Neural cell (in vitro differentiated cells): ENCODE data around the gene VARS1. TPM values are rescaled to one million over a fixed set of nuclear protein-coding genes. Genes with fewer than 3 reads are reported as not detected.
A peak's percentile ranks its signal among the peaks of the same experiment; 100 is the strongest.

Source experiments
- H2AFZ ChIP-seq: fragments of 200-600, 300-800 bp; sonication (generic), shearing (Covaris generic); 2 replicates; pipeline ENCODE4 v1.6.0; 2014; ENCODE audit warnings: low read depth, mild to moderate bottlenecking, antibody characterized with exemption, low read length, moderate library complexity
- H3F3A ChIP-seq: fragments of 200-600 bp; shearing (Covaris generic); 2 replicates; pipeline ENCODE4 v1.6.1; 2016; ENCODE audit warnings: mild to moderate bottlenecking, moderate library complexity, mixed read lengths, antibody characterized with exemption, low read length; ENCODE audit not compliant: insufficient read depth, poor library complexity, severe bottlenecking
- H3K27ac ChIP-seq: fragments of 200-600, 300-800 bp; sonication (generic), shearing (Covaris generic); 2 replicates; pipeline ENCODE4 v1.5.1; 2014; ENCODE audit warnings: mild to moderate bottlenecking, low read length, moderate library complexity
- H3K27me3 ChIP-seq: fragments of 300-800, 200-600 bp; sonication (generic), shearing (Covaris generic); 2 replicates; pipeline ENCODE4 v1.6.0; 2014; ENCODE audit warnings: mild to moderate bottlenecking, low read depth, low read length, moderate library complexity; ENCODE audit not compliant: insufficient read depth
- H3K36me3 ChIP-seq: fragments of 300-800, 200-600 bp; sonication (generic), shearing (Covaris generic); 2 replicates; pipeline ENCODE4 v1.5.1; 2014; ENCODE audit warnings: mild to moderate bottlenecking, antibody characterized with exemption, low read length, moderate library complexity; ENCODE audit not compliant: insufficient read depth
- H3K4me2 ChIP-seq: fragments of 300-800, 200-600 bp; sonication (generic), shearing (Covaris generic); 2 replicates; pipeline ENCODE4 v1.6.0; 2014; ENCODE audit warnings: mild to moderate bottlenecking, low read length
- H3K4me3 ChIP-seq: fragments of 300-800, 200-600 bp; sonication (generic), shearing (Covaris generic); 2 replicates; pipeline ENCODE4 v1.5.1; 2014; ENCODE audit warnings: mild to moderate bottlenecking, low read length, moderate library complexity
- H3K79me2 ChIP-seq: fragments of 200-600 bp; shearing (Covaris generic); replicated peaks from 2 replicates; pipeline ENCODE4 v1.6.0; 2014; ENCODE audit warnings: mild to moderate bottlenecking, low read length, moderate library complexity; ENCODE audit not compliant: insufficient read depth
- H3K9ac ChIP-seq: fragments of 300-800, 200-600 bp; sonication (generic), shearing (Covaris generic); 2 replicates; pipeline ENCODE4 v1.6.1; 2016; ENCODE audit warnings: mild to moderate bottlenecking, low read length, mixed read lengths
- H3K9me2 ChIP-seq: fragments of 200-600 bp; shearing (Covaris generic); 2 replicates; pipeline ENCODE4 v1.6.1; 2016; ENCODE audit warnings: mild to moderate bottlenecking, low read length, mixed read lengths; ENCODE audit not compliant: insufficient read depth
- H3K9me3 ChIP-seq: fragments of 200-600, 300-800 bp; sonication (generic), shearing (Covaris generic); 2 replicates; pipeline ENCODE4 v1.6.1; 2016; ENCODE audit warnings: mild to moderate bottlenecking, mixed run types, low read length, moderate library complexity, mixed read lengths
- H4K20me1 ChIP-seq: fragments of 200-600 bp; shearing (Covaris generic); 2 replicates; pipeline ENCODE4 v1.6.1; 2016; ENCODE audit warnings: mild to moderate bottlenecking, mixed run types; ENCODE audit not compliant: insufficient read depth
- CTCF ChIP-seq: fragments of 450-650 bp; IDR thresholded peaks from 2 replicates; pipeline ENCODE4 v1.5.1; 2014; ENCODE audit warnings: antibody characterized with exemption, mild to moderate bottlenecking, moderate library complexity; ENCODE audit not compliant: poor library complexity, severe bottlenecking
- EP300 ChIP-seq: fragments of 450-650 bp; conservative IDR thresholded peaks from 2 replicates; pipeline ENCODE4 v1.6.1; 2014; ENCODE audit warnings: antibody characterized with exemption, mild to moderate bottlenecking, moderate library complexity; ENCODE audit not compliant: poor library complexity, severe bottlenecking
- EZH2 ChIP-seq: fragments of 200-600, 300-800 bp; shearing (Covaris generic), sonication (generic); IDR thresholded peaks from 2 replicates; pipeline ENCODE4 v1.6.1; 2014; ENCODE audit warnings: antibody characterized with exemption, low read length, borderline replicate concordance, mild to moderate bottlenecking; ENCODE audit not compliant: insufficient read depth, poor library complexity, severe bottlenecking
- POLR2AphosphoS5 ChIP-seq: IDR thresholded peaks from 2 replicates; pipeline ENCODE4 v1.6.1; 2012
- RAD21 ChIP-seq: fragments of 450-650 bp; conservative IDR thresholded peaks from 2 replicates; pipeline ENCODE4 v1.6.1; 2014; ENCODE audit warnings: antibody characterized with exemption, mild to moderate bottlenecking, moderate library complexity
- REST ChIP-seq: IDR thresholded peaks from 2 replicates; pipeline ENCODE4 v1.6.1; 2012; ENCODE audit warnings: borderline replicate concordance
- SMC3 ChIP-seq: fragments of 450-650 bp; conservative IDR thresholded peaks from 2 replicates; pipeline ENCODE4 v1.6.1; 2014; ENCODE audit warnings: antibody characterized with exemption, mild to moderate bottlenecking, moderate library complexity; ENCODE audit not compliant: poor library complexity
- polyA plus RNA-seq: library from polyadenylated mRNA; depleted of rRNA; stranded (reverse); fragments of >200 nt; gene quantifications from 2 replicates; pipeline ENCODE4 v1.2.3, GENCODE V29; 2014

The VARS1 gene
- polyA plus RNA-seq, 1 donor from 2014 or later, result 40.9 TPM

GRCh38 chr6:31837369-31838113, 42.0 kb upstream of the VARS1 start:
- Histone ChIP-seq H3K36me3 (peaks cover 4% of the 10 kb centered on the region), H3K27ac (no peak overlapping the region)

GRCh38 chr6:31836474-31837368, 41.2 kb upstream of the VARS1 start:
- H4K20me1 ChIP-seq, result no peaks in the 10 kb centered on the region
- no peaks in the 10 kb centered on the region for H3K9me2 ChIP-seq
- no peak overlapping the region for H2AFZ ChIP-seq
- H3K36me3 ChIP-seq, result peaks cover 4% of the 10 kb centered on the region
- H3K9me3 ChIP-seq, result no peaks in the 10 kb centered on the region
- H3K27ac ChIP-seq, result peak overlapping the region; percentile 94
- no peaks in the 10 kb centered on the region for H3F3A ChIP-seq
- no peak for TF ChIP-seq REST
- TF ChIP-seq EZH2, result no peak
- TF ChIP-seq SMC3, result no peak
- no peak for TF ChIP-seq EP300
- TF ChIP-seq CTCF, result no peak
- peak overlapping the region; percentile 98 for H3K4me3 ChIP-seq
- peak overlapping the region; percentile 90 for H3K4me2 ChIP-seq
- peaks cover 33% of the 10 kb centered on the region for H3K79me2 ChIP-seq
- H3K9ac ChIP-seq, result peak overlapping the region; percentile 98
- no peaks in the 10 kb centered on the region for H3K27me3 ChIP-seq

More at GRCh38 chr6:31837369-31838113, 42.0 kb upstream of the VARS1 start:
- Histone ChIP-seq H3K9me3 (no peaks in the 10 kb centered on the region), H3K79me2 (peaks cover 29% of the 10 kb centered on the region), H2AFZ (no peak overlapping the region), H3K4me3 (peak overlapping the region; percentile 98), H3K9me2 (no peaks in the 10 kb centered on the region), H4K20me1 (no peaks in the 10 kb centered on the region), H3K4me2 (peak overlapping the region; percentile 90), H3K9ac (no peak overlapping the region), H3K27me3 (no peaks in the 10 kb centered on the region), H3F3A (no peaks in the 10 kb centered on the region)
- TF ChIP-seq REST (no peak), EP300 (no peak), RAD21 (no peak), POLR2AphosphoS5 (no peak)
